ENCODE results near the gene ROR2. TPM values are rescaled to one million over a fixed set of nuclear protein-coding genes. Genes with fewer than 3 reads are reported as not detected.

ROR2 gene
- total RNA-seq, 4 donors from 2014 or later = 0.70 to 9.9 (median 4.1) TPM

GRCh38 chr9:91880378-91880972 is 69.6 kb downstream of the ROR2 start:
- TF ChIP-seq CTCF (IDR thresholded peaks at IDR 0.05) = no peak
- TF ChIP-seq POLR2A (IDR thresholded peaks at IDR 0.05) = no peak
- H3K4me3 ChIP-seq = no peak overlapping the region
- peak in 1 of 3 donors; percentile 40 for DNase-seq
- H3K27me3 ChIP-seq = no peaks in the 10 kb centered on the region
- no peaks in the 10 kb centered on the region for H3K36me3 ChIP-seq
- no peaks in the 10 kb centered on the region for H3K4me1 ChIP-seq
- H3K27ac ChIP-seq = no peak overlapping the region
- H3K9me3 ChIP-seq = no peaks in the 10 kb centered on the region

- no peak for DNase-seq
- H3K27ac ChIP-seq = no peak overlapping the region
- no peaks in the 10 kb centered on the region for H3K4me1 ChIP-seq
These were observed 70.8 kb downstream of the ROR2 start for GRCh38 chr9:91879231-91879630.

GRCh38 chr9:91873637-91874051 is 76.4 kb downstream of the ROR2 start:
- no peak for TF ChIP-seq CTCF (IDR thresholded peaks at IDR 0.05)
- no peak for TF ChIP-seq POLR2A (IDR thresholded peaks at IDR 0.05)
- no peaks in the 10 kb centered on the region for H3K4me1 ChIP-seq
- H3K4me3 ChIP-seq = no peak overlapping the region
- no peaks in the 10 kb centered on the region for H3K27me3 ChIP-seq
- H3K36me3 ChIP-seq = no peaks in the 10 kb centered on the region
- peak overlapping the region in 1 of 4 donors; percentile 62 for H3K27ac ChIP-seq
- no peak for DNase-seq
- no peaks in the 10 kb centered on the region for H3K9me3 ChIP-seq

More at GRCh38 chr9:91879231-91879630, 70.8 kb downstream of the ROR2 start:
- TF ChIP-seq POLR2A (IDR thresholded peaks at IDR 0.05) = no peak
- no peak for TF ChIP-seq CTCF (IDR thresholded peaks at IDR 0.05)
- Histone ChIP-seq H3K27me3 (no peaks in the 10 kb centered on the region), H3K9me3 (no peaks in the 10 kb centered on the region), H3K4me3 (no peak overlapping the region), H3K36me3 (no peaks in the 10 kb centered on the region)

GRCh38 chr9:91868732-91869391 is 81.2 kb downstream of the ROR2 start:
- no peaks in the 10 kb centered on the region for H3K36me3 ChIP-seq
- TF ChIP-seq POLR2A (IDR thresholded peaks at IDR 0.05) (no peak), CTCF (IDR thresholded peaks at IDR 0.05) (no peak)
- H3K27me3 ChIP-seq = no peaks in the 10 kb centered on the region
- H3K4me3 ChIP-seq = no peak overlapping the region
- no peak overlapping the region for H3K27ac ChIP-seq
- no peaks in the 10 kb centered on the region for H3K4me1 ChIP-seq
- H3K9me3 ChIP-seq = no peaks in the 10 kb centered on the region
- no peak for DNase-seq

- Histone ChIP-seq H3K4me3 (no peak overlapping the region), H3K27me3 (no peaks in the 10 kb centered on the region), H3K36me3 (no peaks in the 10 kb centered on the region), H3K9me3 (no peaks in the 10 kb centered on the region), H3K4me1 (no peaks in the 10 kb centered on the region), H3K27ac (no peak overlapping the region)
- no peak for TF ChIP-seq CTCF (IDR thresholded peaks at IDR 0.05)
- no peak for DNase-seq
These were observed 82.3 kb downstream of the ROR2 start for GRCh38 chr9:91867740-91868139.

Data from Peyer's patch (tissue), 4 donors.